Brain microvascular endothelial cell (primary cell): ENCODE data around the gene CRYZL1.

Source experiments
- DNase-seq: peaks from one replicate; pipeline ENCODE4 v3.0.0-alpha.2; 2020
- H3K27ac ChIP-seq: fragments of 250-450 bp; sonication (Bioruptor Pico); 2 replicates; pipeline ENCODE4 v1.5.1; 2020; ENCODE audit warnings: mild to moderate bottlenecking, moderate library complexity
- H3K27me3 ChIP-seq: fragments of 250-450 bp; sonication (Bioruptor Pico); replicated peaks from 2 replicates; pipeline ENCODE4 v1.5.1; 2020; ENCODE audit warnings: mild to moderate bottlenecking
- H3K36me3 ChIP-seq: fragments of 250-450 bp; sonication (Bioruptor Pico); replicated peaks from 2 replicates; pipeline ENCODE4 v1.5.1; 2020; ENCODE audit warnings: mild to moderate bottlenecking
- H3K4me3 ChIP-seq: 2 replicates; pipeline ENCODE4 v1.5.1; 2011; ENCODE audit warnings: low read depth, mild to moderate bottlenecking, control low read depth, low read length, moderate library complexity
- CTCF ChIP-seq: IDR thresholded peaks from 2 replicates; pipeline ENCODE4 v1.5.1; 2011; ENCODE audit warnings: low read depth, mild to moderate bottlenecking, moderate library complexity, low read length, control low read depth, inconsistent platforms; ENCODE audit errors: missing control alignments
- in situ Hi-C: cut with HindIII; loops from 2 replicates; pipeline ENCODE4 v1.10.0; 2017; ENCODE audit warnings: low sequenced_read_pairs, low pct_ligation_motif_present

CRYZL1 gene

DNA sequence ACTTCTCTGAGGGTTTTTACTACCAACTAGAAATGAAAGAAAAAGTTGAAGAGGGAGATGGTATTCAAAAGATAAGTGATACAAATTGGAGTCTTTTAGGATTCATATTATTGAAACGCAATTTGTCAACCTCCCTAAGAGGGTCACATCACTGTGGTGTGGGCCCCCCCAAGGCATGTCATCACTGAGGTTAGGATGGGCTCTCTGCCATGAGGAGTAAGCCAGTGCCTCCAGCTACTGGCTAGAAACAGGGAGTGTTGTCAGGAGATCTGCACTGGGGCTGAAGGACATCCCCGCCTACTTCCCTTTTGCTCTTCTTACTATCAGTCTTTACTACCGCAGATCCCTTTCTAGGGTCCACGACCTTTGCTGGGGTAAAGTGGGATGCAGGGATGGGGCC, 26.6 kb upstream of the CRYZL1 start:
- Histone ChIP-seq H3K27ac (no peak overlapping the region), H3K27me3 (no peaks in the 10 kb centered on the region), H3K36me3 (no peaks in the 10 kb centered on the region), H3K4me3 (no peak overlapping the region)
- in situ Hi-C loops, result no loop called here
- no peak for TF ChIP-seq CTCF
- DNase-seq, result peak; percentile 24

- H3K36me3 ChIP-seq, result no peaks in the 10 kb centered on the region
- H3K4me3 ChIP-seq, result no peak overlapping the region
- H3K27me3 ChIP-seq, result no peaks in the 10 kb centered on the region
- DNase-seq, result no peak
- no peak overlapping the region for H3K27ac ChIP-seq
- in situ Hi-C loops, result no loop called here
- no peak for TF ChIP-seq CTCF
These were observed 26.1 kb upstream of the CRYZL1 start for GRCh38 chr21:33667636-33668035.

DNA sequence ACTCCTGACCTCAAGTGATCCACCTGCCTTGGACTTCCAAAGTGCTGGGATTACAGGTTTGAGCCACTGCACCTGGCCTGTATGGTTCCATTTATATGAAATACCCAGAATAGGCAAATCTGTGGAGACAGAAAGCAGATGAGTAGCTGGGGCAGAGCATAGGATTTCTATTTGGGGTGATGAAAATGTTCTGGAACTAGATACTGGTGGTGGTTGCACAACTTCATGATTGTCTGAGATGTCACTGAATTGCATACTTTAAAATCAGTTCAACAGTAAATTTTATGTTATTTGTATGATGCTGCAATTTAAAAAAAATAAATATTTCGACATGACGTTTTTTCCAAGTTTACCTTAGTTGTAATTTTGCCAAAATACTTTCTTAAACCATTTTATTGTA, 24.6 kb upstream of the CRYZL1 start:
- Histone ChIP-seq H3K27ac (no peak overlapping the region), H3K4me3 (no peak overlapping the region), H3K36me3 (no peaks in the 10 kb centered on the region), H3K27me3 (no peaks in the 10 kb centered on the region)
- in situ Hi-C loops, result no loop called here
- DNase-seq, result no peak
- no peak for TF ChIP-seq CTCF

DNA sequence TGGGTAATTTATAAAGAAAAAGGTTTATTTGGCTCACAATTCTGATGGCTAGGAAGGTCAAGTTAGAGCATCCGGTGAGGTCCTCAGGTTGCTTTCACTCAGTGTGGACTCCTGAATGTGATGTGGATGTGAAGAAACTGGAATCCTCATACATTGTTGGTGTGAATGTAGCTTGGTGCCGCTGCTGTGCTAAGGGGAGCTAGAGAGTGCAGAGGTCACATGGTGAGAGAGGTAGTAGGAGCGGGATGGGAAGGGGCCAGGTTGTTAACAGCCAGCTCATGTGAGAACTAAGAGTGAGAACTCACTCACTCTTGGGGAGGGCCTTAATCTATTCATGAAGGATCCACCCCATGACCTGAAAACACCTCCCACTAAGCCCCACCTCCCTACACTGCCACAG, 22.6 kb upstream of the CRYZL1 start:
- H3K27me3 ChIP-seq, result no peaks in the 10 kb centered on the region
- peaks cover under 1% of the 10 kb centered on the region for H3K36me3 ChIP-seq
- no peak overlapping the region for H3K27ac ChIP-seq
- in situ Hi-C loops, result no loop called here
- H3K4me3 ChIP-seq, result no peak overlapping the region
- TF ChIP-seq CTCF, result no peak
- no peak for DNase-seq

DNA sequence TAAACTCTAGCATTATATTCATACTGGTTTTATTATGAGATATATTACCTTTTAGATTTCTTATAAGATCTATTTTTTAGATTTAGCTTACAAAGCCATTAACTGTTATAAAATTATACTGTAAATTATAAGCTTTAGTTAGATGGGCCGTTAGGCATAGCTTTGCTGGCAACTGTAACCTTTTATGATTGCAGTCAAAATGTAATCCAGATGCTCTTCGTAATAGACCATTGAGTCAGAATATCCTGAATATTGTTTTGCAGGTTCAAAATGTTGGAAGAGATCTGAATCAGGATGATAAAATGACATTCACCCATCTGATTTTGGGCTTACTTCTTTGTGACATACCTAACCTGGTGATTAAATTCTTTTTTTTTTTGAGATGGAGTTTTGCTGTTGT, 21.7 kb upstream of the CRYZL1 start:
- no peak overlapping the region for H3K4me3 ChIP-seq

More for the DNA sequence above, 21.7 kb upstream of the CRYZL1 start:
- DNase-seq, result no peak
- no peak overlapping the region for H3K27ac ChIP-seq
- peaks cover 2% of the 10 kb centered on the region for H3K36me3 ChIP-seq
- no peak for TF ChIP-seq CTCF
- in situ Hi-C loops, result no loop called here
- H3K27me3 ChIP-seq, result no peaks in the 10 kb centered on the region
